ENCODE data around the gene CAV2.

DNA sequence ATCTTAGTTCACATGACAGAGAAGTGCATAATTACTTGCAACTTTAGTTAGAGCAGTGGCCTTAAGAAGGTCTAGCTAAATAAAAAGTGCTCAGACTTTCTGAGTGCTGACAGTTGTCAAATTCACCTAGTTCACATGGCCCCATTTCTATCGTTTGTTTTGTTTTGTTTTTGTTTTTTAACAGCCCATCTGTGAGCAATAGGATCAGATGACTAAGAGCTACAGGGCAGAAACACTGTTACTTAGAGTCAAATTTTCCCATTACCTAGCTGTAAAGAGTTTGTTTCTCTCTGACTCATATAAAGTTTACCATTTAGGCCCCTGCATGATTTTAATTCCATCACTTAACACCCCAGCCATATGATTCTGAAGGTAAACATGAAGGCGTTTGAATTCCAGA lies 44.1 kb downstream of the CAV2 start:
- TF ChIP-seq RAD21 (CRISPR knock-in tag; IDR thresholded peaks at IDR 0.05) (no peak), ATRX (CRISPR knock-in tag; IDR thresholded peaks at IDR 0.05; ENCODE audit: borderline replicate concordance) (no peak), FOXP1 (IDR thresholded peaks at IDR 0.05) (no peak), FOXP1 (CRISPR knock-in tag; IDR thresholded peaks at IDR 0.05) (no peak), ZFP36 (IDR thresholded peaks at IDR 0.05; ENCODE audit: borderline replicate concordance, low read depth, low read length, partially characterized antibody) (no peak), ZBTB21 (CRISPR knock-in tag; IDR thresholded peaks at IDR 0.05) (no peak), POLR2A (IDR thresholded peaks at IDR 0.05; ENCODE audit: insufficient read depth in 1 of 2, low read depth in 2 of 2, low read length in 2 of 2) (no peak), ZNF446 (CRISPR knock-in tag; IDR thresholded peaks at IDR 0.05) (no peak), HCFC1 (IDR thresholded peaks at IDR 0.05; ENCODE audit: low read depth, low read length) (no peak), NR3C1 (CRISPR knock-in tag; IDR thresholded peaks at IDR 0.05) (no peak), ESRRA (CRISPR knock-in tag; IDR thresholded peaks at IDR 0.05; ENCODE audit: low read depth) (no peak)
- TF ChIP-seq, protein P1, sequence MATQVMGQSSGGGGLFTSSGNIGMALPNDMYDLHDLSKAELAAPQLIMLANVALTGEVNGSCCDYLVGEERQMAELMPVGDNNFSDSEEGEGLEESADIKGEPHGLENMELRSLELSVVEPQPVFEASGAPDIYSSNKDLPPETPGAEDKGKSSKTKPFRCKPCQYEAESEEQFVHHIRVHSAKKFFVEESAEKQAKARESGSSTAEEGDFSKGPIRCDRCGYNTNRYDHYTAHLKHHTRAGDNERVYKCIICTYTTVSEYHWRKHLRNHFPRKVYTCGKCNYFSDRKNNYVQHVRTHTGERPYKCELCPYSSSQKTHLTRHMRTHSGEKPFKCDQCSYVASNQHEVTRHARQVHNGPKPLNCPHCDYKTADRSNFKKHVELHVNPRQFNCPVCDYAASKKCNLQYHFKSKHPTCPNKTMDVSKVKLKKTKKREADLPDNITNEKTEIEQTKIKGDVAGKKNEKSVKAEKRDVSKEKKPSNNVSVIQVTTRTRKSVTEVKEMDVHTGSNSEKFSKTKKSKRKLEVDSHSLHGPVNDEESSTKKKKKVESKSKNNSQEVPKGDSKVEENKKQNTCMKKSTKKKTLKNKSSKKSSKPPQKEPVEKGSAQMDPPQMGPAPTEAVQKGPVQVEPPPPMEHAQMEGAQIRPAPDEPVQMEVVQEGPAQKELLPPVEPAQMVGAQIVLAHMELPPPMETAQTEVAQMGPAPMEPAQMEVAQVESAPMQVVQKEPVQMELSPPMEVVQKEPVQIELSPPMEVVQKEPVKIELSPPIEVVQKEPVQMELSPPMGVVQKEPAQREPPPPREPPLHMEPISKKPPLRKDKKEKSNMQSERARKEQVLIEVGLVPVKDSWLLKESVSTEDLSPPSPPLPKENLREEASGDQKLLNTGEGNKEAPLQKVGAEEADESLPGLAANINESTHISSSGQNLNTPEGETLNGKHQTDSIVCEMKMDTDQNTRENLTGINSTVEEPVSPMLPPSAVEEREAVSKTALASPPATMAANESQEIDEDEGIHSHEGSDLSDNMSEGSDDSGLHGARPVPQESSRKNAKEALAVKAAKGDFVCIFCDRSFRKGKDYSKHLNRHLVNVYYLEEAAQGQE (IDR thresholded peaks at IDR 0.05; ENCODE audit: borderline replicate concordance in 1 of 2, low read depth in 1 of 2, low read length in 2 of 2): no peak

All from HepG2 (cell line).